Cardiac muscle cell (in vitro differentiated cells and primary cell): ENCODE results near the gene ATP6V0C. TPM values are rescaled to one million over a fixed set of nuclear protein-coding genes. Genes with fewer than 3 reads are reported as not detected.

Experiments used
- DNase-seq, 2 donors: peaks; one replicate each; pipeline versions ENCODE4 v3.0.0 to v3.0.0-alpha.2; 2010 to 2017; ENCODE audit warnings: low read depth in 1 of 2, low spot score in 1 of 2
- H3K27ac ChIP-seq: fragments of 200-600 bp; sonication (generic); 2 replicates; pipeline ENCODE4 v1.5.1; 2016
- H3K27me3 ChIP-seq: fragments of 200-600 bp; sonication (generic); 2 replicates; pipeline ENCODE4 v1.6.0; 2016; ENCODE audit warnings: control low read depth
- H3K36me3 ChIP-seq: fragments of 200-600 bp; sonication (generic); 2 replicates; pipeline ENCODE4 v1.5.1; 2016; ENCODE audit warnings: control low read depth
- H3K4me1 ChIP-seq: fragments of 200-600 bp; sonication (generic); 2 replicates; pipeline ENCODE4 v1.8.1; 2017; ENCODE audit warnings: low read depth, mild to moderate bottlenecking, mixed run types
- H3K4me3 ChIP-seq: fragments of 200-600 bp; sonication (generic); 2 replicates; pipeline ENCODE4 v1.5.1; 2016; ENCODE audit warnings: mild to moderate bottlenecking
- H3K9me3 ChIP-seq: fragments of 200-600 bp; sonication (generic); 2 replicates; pipeline ENCODE4 v1.5.1; 2017; ENCODE audit warnings: low read depth, mild to moderate bottlenecking, control low read depth
- CTCF ChIP-seq: IDR thresholded peaks from 2 replicates; pipeline ENCODE4 v1.5.1; 2012; ENCODE audit warnings: low read depth, mild to moderate bottlenecking, low read length
- polyA plus RNA-seq: library from polyadenylated mRNA; unstranded; fragments of >200 nt; fragmentation: Nextera tagmentation; extraction: Ambion mirVana; gene quantifications from 2 replicates; pipeline ENCODE4 v1.2.1, GENCODE V29; 2016
- total RNA-seq: library from RNA; depleted of rRNA; stranded (reverse); fragments of >200 nt; gene quantifications from 2 replicates; pipeline ENCODE4 v1.2.3, GENCODE V29; 2016

The ATP6V0C gene
- total and polyA plus RNA-seq, 2 experiments from 2014 or later, result 92.4 to 281 TPM

- Histone ChIP-seq H3K27me3 (no peaks in the 10 kb centered on the region), H3K36me3 (no peaks in the 10 kb centered on the region), H3K27ac (no peak overlapping the region), H3K4me3 (no peak overlapping the region), H3K4me1 (peaks cover 5% of the 10 kb centered on the region), H3K9me3 (no peaks in the 10 kb centered on the region)
- TF ChIP-seq CTCF, result no peak
- no peak for DNase-seq
Measured at GRCh38 chr16:2482249-2482648, 31.5 kb upstream of the ATP6V0C start.

GRCh38 chr16:2482708-2483534, 30.8 kb upstream of the ATP6V0C start:
- DNase-seq, result peak in 1 of 2 donors; percentile 71
- no peaks in the 10 kb centered on the region for H3K36me3 ChIP-seq
- no peak for TF ChIP-seq CTCF
- no peaks in the 10 kb centered on the region for H3K27me3 ChIP-seq
- H3K4me3 ChIP-seq, result no peak overlapping the region
- H3K9me3 ChIP-seq, result no peaks in the 10 kb centered on the region
- peaks cover 8% of the 10 kb centered on the region for H3K4me1 ChIP-seq
- H3K27ac ChIP-seq, result no peak overlapping the region

- H3K36me3 ChIP-seq, result no peaks in the 10 kb centered on the region
- DNase-seq, result no peak
- peak overlapping the region; percentile 53 for H3K27ac ChIP-seq
- H3K4me1 ChIP-seq, result peaks cover 9% of the 10 kb centered on the region
- TF ChIP-seq CTCF, result no peak
- no peaks in the 10 kb centered on the region for H3K9me3 ChIP-seq
- no peak overlapping the region for H3K4me3 ChIP-seq
- no peaks in the 10 kb centered on the region for H3K27me3 ChIP-seq
Measured at GRCh38 chr16:2483939-2484897, 29.5 kb upstream of the ATP6V0C start.

GRCh38 chr16:2484898-2485508, 28.7 kb upstream of the ATP6V0C start:
- H3K4me3 ChIP-seq, result no peak overlapping the region
- H3K9me3 ChIP-seq, result no peaks in the 10 kb centered on the region
- peaks cover 9% of the 10 kb centered on the region for H3K4me1 ChIP-seq
- DNase-seq, result no peak
- no peak for TF ChIP-seq CTCF
- no peaks in the 10 kb centered on the region for H3K36me3 ChIP-seq
- peak overlapping the region; percentile 53 for H3K27ac ChIP-seq
- no peaks in the 10 kb centered on the region for H3K27me3 ChIP-seq

- Histone ChIP-seq H3K4me1 (peaks cover 9% of the 10 kb centered on the region), H3K4me3 (no peak overlapping the region), H3K27me3 (no peaks in the 10 kb centered on the region), H3K36me3 (no peaks in the 10 kb centered on the region), H3K9me3 (no peaks in the 10 kb centered on the region), H3K27ac (peak overlapping the region; percentile 53)
- no peak for DNase-seq
- no peak for TF ChIP-seq CTCF
Measured at GRCh38 chr16:2485811-2486507, 27.8 kb upstream of the ATP6V0C start.
